GM12864 (cell line): ENCODE data around the gene GALNT18.

Experiments
- DNase-seq: peaks from one replicate; pipeline ENCODE4 v3.0.0-alpha.2; 2011; ENCODE audit warnings: low read depth
- H3K4me3 ChIP-seq: 2 replicates; pipeline ENCODE4 v1.5.1; 2011; ENCODE audit warnings: mild to moderate bottlenecking, low read depth, low read length, control low read depth
- CTCF ChIP-seq: IDR thresholded peaks from 2 replicates; pipeline ENCODE4 v1.5.1; 2011; ENCODE audit warnings: low read depth, mild to moderate bottlenecking, moderate library complexity, low read length, control low read depth, inconsistent platforms; ENCODE audit errors: missing control alignments

Gene GALNT18

GRCh38 chr11:11320825-11321224, 301.0 kb downstream of the GALNT18 start:
- TF ChIP-seq CTCF, result no peak
- no peak for DNase-seq
- H3K4me3 ChIP-seq, result no peak overlapping the region

- TF ChIP-seq CTCF, result no peak
- H3K4me3 ChIP-seq, result no peak overlapping the region
- peak; percentile 31 for DNase-seq
These were observed 302.8 kb downstream of the GALNT18 start for GRCh38 chr11:11318961-11319360.

- TF ChIP-seq CTCF, result no peak
- no peak overlapping the region for H3K4me3 ChIP-seq
- no peak for DNase-seq
These were observed 303.3 kb downstream of the GALNT18 start for GRCh38 chr11:11318461-11318860.

GRCh38 chr11:11316651-11317230, 305.1 kb downstream of the GALNT18 start:
- DNase-seq, result no peak
- no peak for TF ChIP-seq CTCF
- no peak overlapping the region for H3K4me3 ChIP-seq

- TF ChIP-seq CTCF, result no peak
- no peak overlapping the region for H3K4me3 ChIP-seq
- no peak for DNase-seq
These were observed 307.7 kb downstream of the GALNT18 start for GRCh38 chr11:11313902-11314692.

- H3K4me3 ChIP-seq, result no peak overlapping the region
- DNase-seq, result no peak
- no peak for TF ChIP-seq CTCF
These were observed 308.4 kb downstream of the GALNT18 start for GRCh38 chr11:11313426-11313825.

- TF ChIP-seq CTCF, result no peak
- no peak for DNase-seq
These were observed 309.1 kb downstream of the GALNT18 start for GRCh38 chr11:11312738-11313137.

More at GRCh38 chr11:11312738-11313137, 309.1 kb downstream of the GALNT18 start:
- no peak overlapping the region for H3K4me3 ChIP-seq
